Breast epithelium (tissue), 3 donors: Measurements from ENCODE around the gene NACC2.

ENCODE experiments used
- POLR2A ChIP-seq: fragments of 450-650 bp; IDR thresholded peaks from one replicate; pipeline ENCODE4 v1.6.1; 2016; ENCODE audit warnings: antibody characterized with exemption, mild to moderate bottlenecking, moderate library complexity
- TF ChIP-seq, protein P1 (sequence below), 3 donors: fragments of 450-650 bp; IDR thresholded peaks; one replicate each; pipeline ENCODE4 v1.5.1; 2016 to 2017; ENCODE audit warnings: antibody characterized with exemption in 3 of 3, mild to moderate bottlenecking in 3 of 3, moderate library complexity in 3 of 3

DNA sequence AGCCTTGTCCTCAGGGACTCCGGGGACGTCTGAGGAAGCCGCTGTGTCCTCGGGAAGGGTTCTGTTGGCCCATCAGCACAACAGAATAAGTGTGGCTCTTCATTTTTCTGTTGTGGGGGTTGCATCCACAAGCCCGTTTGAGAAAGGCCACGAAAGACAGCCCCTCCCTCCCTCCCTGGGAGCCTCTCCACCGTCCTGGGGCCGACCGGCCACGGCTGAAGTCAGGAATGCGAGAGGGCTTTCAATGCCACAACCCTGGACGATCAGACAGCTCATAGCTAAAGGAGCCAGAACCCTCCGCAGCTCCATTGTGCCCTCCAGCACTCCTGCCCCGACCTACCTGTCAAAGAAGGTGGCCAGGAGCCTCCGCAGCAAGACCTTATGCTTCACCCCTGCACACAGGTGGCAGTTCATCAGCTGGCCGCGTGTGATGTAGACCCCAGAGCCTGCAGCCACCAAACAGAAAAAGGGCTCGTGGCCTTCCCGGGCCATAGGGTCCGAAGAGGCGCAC lies 81.5 kb downstream of the NACC2 start:
- TF ChIP-seq, protein P1, sequence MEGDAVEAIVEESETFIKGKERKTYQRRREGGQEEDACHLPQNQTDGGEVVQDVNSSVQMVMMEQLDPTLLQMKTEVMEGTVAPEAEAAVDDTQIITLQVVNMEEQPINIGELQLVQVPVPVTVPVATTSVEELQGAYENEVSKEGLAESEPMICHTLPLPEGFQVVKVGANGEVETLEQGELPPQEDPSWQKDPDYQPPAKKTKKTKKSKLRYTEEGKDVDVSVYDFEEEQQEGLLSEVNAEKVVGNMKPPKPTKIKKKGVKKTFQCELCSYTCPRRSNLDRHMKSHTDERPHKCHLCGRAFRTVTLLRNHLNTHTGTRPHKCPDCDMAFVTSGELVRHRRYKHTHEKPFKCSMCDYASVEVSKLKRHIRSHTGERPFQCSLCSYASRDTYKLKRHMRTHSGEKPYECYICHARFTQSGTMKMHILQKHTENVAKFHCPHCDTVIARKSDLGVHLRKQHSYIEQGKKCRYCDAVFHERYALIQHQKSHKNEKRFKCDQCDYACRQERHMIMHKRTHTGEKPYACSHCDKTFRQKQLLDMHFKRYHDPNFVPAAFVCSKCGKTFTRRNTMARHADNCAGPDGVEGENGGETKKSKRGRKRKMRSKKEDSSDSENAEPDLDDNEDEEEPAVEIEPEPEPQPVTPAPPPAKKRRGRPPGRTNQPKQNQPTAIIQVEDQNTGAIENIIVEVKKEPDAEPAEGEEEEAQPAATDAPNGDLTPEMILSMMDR (IDR thresholded peaks at IDR 0.05): no peak
- no peak for TF ChIP-seq POLR2A
